ENCODE results near the gene NSG2.

NSG2 gene

DNA sequence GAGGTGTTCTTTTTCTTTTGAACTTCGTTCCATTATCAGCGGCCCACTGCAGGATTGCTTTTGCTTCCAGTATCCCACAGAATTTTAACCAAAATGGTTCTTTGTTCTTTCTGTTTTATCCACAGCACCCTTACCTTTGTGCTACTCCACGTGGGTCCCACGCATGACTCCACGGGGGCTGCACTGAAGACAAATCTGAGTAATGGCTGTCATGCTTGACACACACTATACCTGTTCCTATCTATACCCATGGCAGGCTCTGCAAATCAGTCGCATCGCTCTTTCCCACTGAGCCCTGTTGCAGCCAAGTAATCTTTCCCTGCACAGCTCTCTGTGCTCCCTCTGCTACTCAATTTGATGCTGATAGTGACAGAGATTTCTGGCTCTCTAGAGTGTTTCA, 69.7 kb downstream of the NSG2 start:
- no peak for TF ChIP-seq CTCF (IDR thresholded peaks at IDR 0.05; ENCODE audit: extremely low read depth, missing control alignments)
- DNase-seq (ENCODE audit: low spot score): no peak

- no peak for TF ChIP-seq CTCF (IDR thresholded peaks at IDR 0.05; ENCODE audit: extremely low read depth, missing control alignments)
- no peak for DNase-seq (ENCODE audit: low spot score)
Measured at GRCh38 chr5:174118823-174119467, 73.4 kb downstream of the NSG2 start.

GRCh38 chr5:174119468-174119881, 74.0 kb downstream of the NSG2 start:
- TF ChIP-seq CTCF (IDR thresholded peaks at IDR 0.05; ENCODE audit: extremely low read depth, missing control alignments): no peak

DNA sequence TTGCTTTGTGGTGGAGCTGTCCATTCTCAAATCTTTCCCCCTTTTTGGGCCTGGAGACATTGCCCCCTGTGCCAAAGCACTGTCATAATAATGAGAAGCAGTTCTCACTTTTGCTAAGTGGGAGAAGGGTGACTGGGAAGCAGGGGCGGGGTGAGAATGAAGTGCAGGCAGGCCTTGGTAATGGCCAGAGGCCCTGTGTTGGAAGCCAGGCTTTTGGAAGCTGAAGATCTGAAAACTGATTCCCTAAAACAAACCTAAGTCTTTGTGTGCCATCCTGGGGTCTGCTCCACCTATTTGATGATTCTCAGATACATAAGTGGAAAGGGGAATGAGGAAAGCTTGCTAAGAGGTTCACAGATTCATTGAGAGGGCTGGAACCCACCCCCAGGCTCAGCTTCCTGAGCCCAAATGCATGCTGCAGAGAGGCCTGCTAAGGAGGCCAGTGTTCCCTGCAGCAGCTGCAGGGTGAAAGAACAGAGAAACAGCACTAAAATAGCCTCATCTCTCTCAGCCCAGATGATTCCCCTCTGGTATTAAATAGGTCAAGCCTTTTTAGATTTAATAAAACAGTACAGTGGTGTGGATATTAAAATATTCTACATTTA, 75.0 kb downstream of the NSG2 start:
- TF ChIP-seq CTCF (IDR thresholded peaks at IDR 0.05; ENCODE audit: extremely low read depth, missing control alignments): no peak
- DNase-seq (ENCODE audit: low spot score): no peak

More at GRCh38 chr5:174119468-174119881, 74.0 kb downstream of the NSG2 start:
- DNase-seq (ENCODE audit: low spot score): no peak

- TF ChIP-seq CTCF (IDR thresholded peaks at IDR 0.05; ENCODE audit: extremely low read depth, missing control alignments): no peak
Measured at GRCh38 chr5:174134545-174134944, 89.0 kb downstream of the NSG2 start.

GRCh38 chr5:174139623-174140022, 94.1 kb downstream of the NSG2 start:
- TF ChIP-seq CTCF (IDR thresholded peaks at IDR 0.05; ENCODE audit: extremely low read depth, missing control alignments): no peak

More at GRCh38 chr5:174134545-174134944, 89.0 kb downstream of the NSG2 start:
- no peak for DNase-seq (ENCODE audit: low spot score)

GRCh38 chr5:174140452-174141020, 95.0 kb downstream of the NSG2 start:
- no peak for TF ChIP-seq CTCF (IDR thresholded peaks at IDR 0.05; ENCODE audit: extremely low read depth, missing control alignments)
- DNase-seq (ENCODE audit: low spot score): no peak

More at GRCh38 chr5:174139623-174140022, 94.1 kb downstream of the NSG2 start:
- no peak for DNase-seq (ENCODE audit: low spot score)

All from GM20000 (cell line).